ENCODE data around the gene ABCA10. TPM values are rescaled to one million over a fixed set of nuclear protein-coding genes. Genes with fewer than 3 reads are reported as not detected.

ABCA10 gene
- total RNA-seq, 2 donors from 2014 or later = 1.3 to 2.1 TPM

- Histone ChIP-seq H3K27ac (no peak overlapping the region), H3K4me1 (no peaks in the 10 kb centered on the region), H3K36me3 (peaks cover 46% of the 10 kb centered on the region), H3K4me3 (no peak overlapping the region), H3K9me3 (peaks cover 0 to 8% of the 10 kb centered on the region in 2 donors), H3K27me3 (no peaks in the 10 kb centered on the region)
- no peak for DNase-seq (ENCODE audit: low spot score)
- no peak for TF ChIP-seq CTCF (IDR thresholded peaks at IDR 0.05)
These were observed 94.5 kb downstream of the ABCA10 start for GRCh38 chr17:69134112-69134511.

- DNase-seq (ENCODE audit: low spot score) = no peak
- Histone ChIP-seq H3K9me3 (no peaks in the 10 kb centered on the region), H3K4me3 (no peak overlapping the region), H3K4me1 (no peaks in the 10 kb centered on the region), H3K27ac (no peak overlapping the region), H3K36me3 (peaks cover 25% of the 10 kb centered on the region), H3K27me3 (no peaks in the 10 kb centered on the region)
- no peak for TF ChIP-seq CTCF (IDR thresholded peaks at IDR 0.05)
These were observed 97.9 kb downstream of the ABCA10 start for GRCh38 chr17:69130627-69131296.

GRCh38 chr17:69123626-69124025 lies 105.0 kb downstream of the ABCA10 start:
- TF ChIP-seq CTCF (IDR thresholded peaks at IDR 0.05) = no peak
- no peak for DNase-seq (ENCODE audit: low spot score)
- H3K9me3 ChIP-seq = no peaks in the 10 kb centered on the region
- H3K27me3 ChIP-seq = no peaks in the 10 kb centered on the region
- H3K4me3 ChIP-seq = no peak overlapping the region
- H3K36me3 ChIP-seq = no peaks in the 10 kb centered on the region
- no peak overlapping the region for H3K27ac ChIP-seq
- H3K4me1 ChIP-seq = no peaks in the 10 kb centered on the region

- Histone ChIP-seq H3K36me3 (no peaks in the 10 kb centered on the region), H3K4me3 (no peak overlapping the region), H3K4me1 (peaks cover 0 to 11% of the 10 kb centered on the region in 2 donors), H3K27ac (no peak overlapping the region), H3K9me3 (no peaks in the 10 kb centered on the region), H3K27me3 (no peaks in the 10 kb centered on the region)
- DNase-seq (ENCODE audit: low spot score) = no peak
- TF ChIP-seq CTCF (IDR thresholded peaks at IDR 0.05) = no peak
These were observed 106.6 kb downstream of the ABCA10 start for GRCh38 chr17:69122065-69122464.

GRCh38 chr17:69117855-69118784 lies 110.5 kb downstream of the ABCA10 start:
- Histone ChIP-seq H3K4me1 (peaks cover 0 to 12% of the 10 kb centered on the region in 2 donors), H3K27ac (peak overlapping the region in 1 of 2 donors; percentile 12), H3K27me3 (no peaks in the 10 kb centered on the region), H3K4me3 (peak overlapping the region in 1 of 2 donors; percentile 6), H3K9me3 (no peaks in the 10 kb centered on the region), H3K36me3 (no peaks in the 10 kb centered on the region)
- DNase-seq (ENCODE audit: low spot score) = no peak
- no peak for TF ChIP-seq CTCF (IDR thresholded peaks at IDR 0.05)

Measured in right atrium auricular region (tissue), 2 donors.